ENCODE results near the gene C5orf15.
"Not testable (repeated sequence)": the region's sequence is repeated elsewhere in the genome, so short reads cannot be mapped to it uniquely, and the experiment has no call there.

The C5orf15 gene

GRCh38 chr5:133993185-133993936 is 24.9 kb upstream of the C5orf15 start:
- no peak for DNase-seq

GRCh38 chr5:133992429-133993155 is 24.2 kb upstream of the C5orf15 start:
- DNase-seq = peak; percentile 72

GRCh38 chr5:133991171-133991910 is 22.9 kb upstream of the C5orf15 start:
- DNase-seq = no peak

- DNase-seq = peak; percentile 7
Measured at GRCh38 chr5:133990396-133990795, 22.0 kb upstream of the C5orf15 start.

- no peak for DNase-seq
Measured at GRCh38 chr5:133985540-133986180, 17.2 kb upstream of the C5orf15 start.

GRCh38 chr5:133983674-133984073 is 15.2 kb upstream of the C5orf15 start:
- DNase-seq = no peak

GRCh38 chr5:133981714-133982113 is 13.3 kb upstream of the C5orf15 start:
- no peak for DNase-seq

- DNase-seq = no peak
Measured at GRCh38 chr5:133980652-133981051, 12.2 kb upstream of the C5orf15 start.

GRCh38 chr5:133978943-133979342 is 10.5 kb upstream of the C5orf15 start:
- DNase-seq = no peak

- no peak for DNase-seq
Measured at GRCh38 chr5:133977858-133978257, 9.4 kb upstream of the C5orf15 start.

- no peak for DNase-seq
Measured at GRCh38 chr5:133977161-133977787, 8.8 kb upstream of the C5orf15 start.

- not testable (repeated sequence) for DNase-seq
Measured at GRCh38 chr5:133975546-133975945, 7.1 kb upstream of the C5orf15 start.

- no peak for DNase-seq
Measured at GRCh38 chr5:133974142-133974541, 5.7 kb upstream of the C5orf15 start.

GRCh38 chr5:133970325-133970909 is 2.0 kb upstream of the C5orf15 start:
- DNase-seq = no peak

- no peak for DNase-seq
Measured at GRCh38 chr5:133969654-133970324, 1.4 kb upstream of the C5orf15 start.

GRCh38 chr5:133967698-133968203 is 674 bp downstream of the C5orf15 start:
- no peak for DNase-seq

- DNase-seq = no peak
Measured at GRCh38 chr5:133967124-133967523, 1.3 kb downstream of the C5orf15 start.

- no peak for DNase-seq
Measured at GRCh38 chr5:133966090-133966489, 2.3 kb downstream of the C5orf15 start.

GRCh38 chr5:133963493-133964128 is 4.8 kb downstream of the C5orf15 start:
- no peak for DNase-seq

- DNase-seq = no peak
Measured at GRCh38 chr5:133962801-133963476, 5.5 kb downstream of the C5orf15 start.
